Spleen (tissue), 7 donors: ENCODE measurements around the gene SEMA6D.

Experiments
- CTCF ChIP-seq, 11 experiments: fragments of 200-600 bp in 7 of 11; fragments of 450-650 bp in 4 of 11; sonication (generic) in 4 of 11; IDR thresholded peaks in 8 of 11; conservative IDR thresholded peaks in 3 of 11; 1 replicate in 7 of 11; 2 replicates in 4 of 11; pipeline versions ENCODE4 v1.4.0 to v1.8.0; 2016 to 2021; ENCODE audit warnings: antibody characterized with exemption in 11 of 11, inconsistent platforms in 4 of 11, mild to moderate bottlenecking in 1 of 11
- POLR2A ChIP-seq, 3 donors: fragments of 450-650 bp; IDR thresholded peaks; one replicate each; pipeline ENCODE4 v1.5.1; 2017; ENCODE audit warnings: antibody characterized with exemption in 3 of 3, mild to moderate bottlenecking in 1 of 3
- POLR2AphosphoS5 ChIP-seq, 3 donors: sonication (generic); formaldehyde crosslinking; IDR thresholded peaks; one replicate each; pipeline ENCODE4 v1.5.1; 2017; ENCODE audit warnings: antibody characterized with exemption in 3 of 3
- donor health status: DM: no; HTN: no; CAD: no; lungs with moderate emphysema.
- donor health status: DM: no; HTN: no; CAD: no.
- donor health status: DM: no; HTN: no; CAD: no.

GRCh38 chr15:47802216-47802615, 84.9 kb downstream of the SEMA6D start:
- no peak for TF ChIP-seq CTCF (IDR thresholded peaks at IDR 0.05 in 8 of 11, conservative IDR thresholded peaks at IDR 0.05 in 3 of 11)
- TF ChIP-seq POLR2AphosphoS5 (IDR thresholded peaks at IDR 0.05): no peak
- no peak for TF ChIP-seq POLR2A (IDR thresholded peaks at IDR 0.05)
